Mesodermal cell (in vitro differentiated cells): ENCODE measurements around the gene RET.

Experiments
- H3K27ac ChIP-seq: 2 replicates; pipeline ENCODE4 v1.7.0; 2013; ENCODE audit warnings: mild to moderate bottlenecking, low read depth, low read length, moderate library complexity; ENCODE audit not compliant: severe bottlenecking
- H3K36me3 ChIP-seq: 2 replicates; pipeline ENCODE4 v1.7.1; 2013; ENCODE audit warnings: mild to moderate bottlenecking, low read length, moderate library complexity; ENCODE audit not compliant: control insufficient read depth, insufficient read depth
- H3K4me1 ChIP-seq: one replicate; pipeline ENCODE4 v1.7.1; 2013; ENCODE audit warnings: mild to moderate bottlenecking, low read length; ENCODE audit not compliant: insufficient read depth, control insufficient read depth, poor library complexity, severe bottlenecking
- H3K4me3 ChIP-seq: 2 replicates; pipeline ENCODE4 v1.7.0; 2013; ENCODE audit warnings: low read length, control low read depth, mild to moderate bottlenecking; ENCODE audit not compliant: insufficient read depth, poor library complexity, severe bottlenecking; ENCODE audit errors: extremely low read depth
- H3K9me3 ChIP-seq: 2 replicates; pipeline ENCODE4 v1.7.1; 2013; ENCODE audit warnings: mild to moderate bottlenecking, low read length, moderate library complexity; ENCODE audit not compliant: control insufficient read depth
- WGBS, 2 experiments: methylation state at CpG; one replicate each; pipeline ENCODE4 v1.1.5; 2013; ENCODE audit warnings: missing lambda C conversion rate in 2 of 2; ENCODE audit not compliant: insufficient coverage in 2 of 2; 5-methylcytosine and 5-hydroxymethylcytosine counted together

Gene RET

GRCh38 chr10:43122096-43122495, 45.2 kb downstream of the RET start:
- H3K4me3 ChIP-seq: no peak overlapping the region
- WGBS, 2 experiments: 92 to 95% methylated on average over 4 of the region's 4 CpGs
- peaks cover 19% of the 10 kb centered on the region for H3K4me1 ChIP-seq
- no peaks in the 10 kb centered on the region for H3K36me3 ChIP-seq
- H3K27ac ChIP-seq: no peak overlapping the region
- no peaks in the 10 kb centered on the region for H3K9me3 ChIP-seq

- WGBS, 2 experiments: 81 to 97% methylated on average over 5 to 6 of the region's 7 CpGs
- H3K4me1 ChIP-seq: peaks cover 19% of the 10 kb centered on the region
- no peaks in the 10 kb centered on the region for H3K36me3 ChIP-seq
- H3K4me3 ChIP-seq: no peak overlapping the region
- H3K27ac ChIP-seq: no peak overlapping the region
- H3K9me3 ChIP-seq: no peaks in the 10 kb centered on the region
Measured at GRCh38 chr10:43122826-43123225, 46.0 kb downstream of the RET start.

GRCh38 chr10:43123361-43124093, 46.7 kb downstream of the RET start:
- WGBS, 2 experiments: 89 to 90% methylated on average over 3 to 9 of the region's 9 CpGs
- no peaks in the 10 kb centered on the region for H3K36me3 ChIP-seq

GRCh38 chr10:43124094-43124521, 47.2 kb downstream of the RET start:
- peaks cover 28% of the 10 kb centered on the region for H3K4me1 ChIP-seq
- 88 to 89% methylated on average over 5 of the region's 6 CpGs for WGBS, 2 experiments
- H3K27ac ChIP-seq: no peak overlapping the region
- no peaks in the 10 kb centered on the region for H3K9me3 ChIP-seq
- no peaks in the 10 kb centered on the region for H3K36me3 ChIP-seq
- H3K4me3 ChIP-seq: no peak overlapping the region

More at GRCh38 chr10:43123361-43124093, 46.7 kb downstream of the RET start:
- no peak overlapping the region for H3K4me3 ChIP-seq
- no peak overlapping the region for H3K27ac ChIP-seq
- peaks cover 23% of the 10 kb centered on the region for H3K4me1 ChIP-seq
- H3K9me3 ChIP-seq: no peaks in the 10 kb centered on the region

- Histone ChIP-seq H3K4me3 (no peak overlapping the region), H3K27ac (no peak overlapping the region), H3K36me3 (no peaks in the 10 kb centered on the region), H3K4me1 (peaks cover 32% of the 10 kb centered on the region), H3K9me3 (no peaks in the 10 kb centered on the region)
- 84 to 86% methylated on average over 5 to 8 of the region's 9 CpGs for WGBS, 2 experiments
Measured at GRCh38 chr10:43124574-43125273, 47.9 kb downstream of the RET start.

- Histone ChIP-seq H3K27ac (no peak overlapping the region), H3K9me3 (no peaks in the 10 kb centered on the region), H3K4me1 (peaks cover 34% of the 10 kb centered on the region), H3K4me3 (no peak overlapping the region), H3K36me3 (no peaks in the 10 kb centered on the region)
- WGBS, 2 experiments: 93 to 95% methylated on average over 5 of the region's 8 CpGs
Measured at GRCh38 chr10:43125274-43125845, 48.5 kb downstream of the RET start.

GRCh38 chr10:43125881-43126731, 49.2 kb downstream of the RET start:
- Histone ChIP-seq H3K9me3 (no peaks in the 10 kb centered on the region), H3K36me3 (no peaks in the 10 kb centered on the region), H3K27ac (no peak overlapping the region), H3K4me3 (no peak overlapping the region), H3K4me1 (peaks cover 31% of the 10 kb centered on the region)
- 91 to 93% methylated on average over 18 to 21 of the region's 23 CpGs for WGBS, 2 experiments

GRCh38 chr10:43126759-43127424, 50.0 kb downstream of the RET start:
- WGBS, 2 experiments: 89 to 96% methylated on average over 3 to 4 of the region's 7 CpGs
- Histone ChIP-seq H3K4me1 (peaks cover 23% of the 10 kb centered on the region), H3K27ac (no peak overlapping the region), H3K36me3 (no peaks in the 10 kb centered on the region), H3K4me3 (no peak overlapping the region), H3K9me3 (no peaks in the 10 kb centered on the region)

GRCh38 chr10:43127442-43127841, 50.6 kb downstream of the RET start:
- whole genome bisulfite sequencing, 2 experiments: 93 to 95% methylated on average over 9 of the region's 9 CpGs
- Histone ChIP-seq H3K9me3 (no peaks in the 10 kb centered on the region), H3K27ac (no peak overlapping the region), H3K36me3 (no peaks in the 10 kb centered on the region), H3K4me1 (peaks cover 22% of the 10 kb centered on the region), H3K4me3 (no peak overlapping the region)

GRCh38 chr10:43128331-43128730, 51.5 kb downstream of the RET start:
- WGBS, 2 experiments: 76 to 77% methylated on average over 6 to 7 of the region's 8 CpGs
- H3K4me3 ChIP-seq: no peak overlapping the region
- H3K36me3 ChIP-seq: no peaks in the 10 kb centered on the region
- no peaks in the 10 kb centered on the region for H3K9me3 ChIP-seq
- no peak overlapping the region for H3K27ac ChIP-seq
- H3K4me1 ChIP-seq: peaks cover 22% of the 10 kb centered on the region
